ENCODE results near the gene SLC26A8.

The SLC26A8 gene, protein sequence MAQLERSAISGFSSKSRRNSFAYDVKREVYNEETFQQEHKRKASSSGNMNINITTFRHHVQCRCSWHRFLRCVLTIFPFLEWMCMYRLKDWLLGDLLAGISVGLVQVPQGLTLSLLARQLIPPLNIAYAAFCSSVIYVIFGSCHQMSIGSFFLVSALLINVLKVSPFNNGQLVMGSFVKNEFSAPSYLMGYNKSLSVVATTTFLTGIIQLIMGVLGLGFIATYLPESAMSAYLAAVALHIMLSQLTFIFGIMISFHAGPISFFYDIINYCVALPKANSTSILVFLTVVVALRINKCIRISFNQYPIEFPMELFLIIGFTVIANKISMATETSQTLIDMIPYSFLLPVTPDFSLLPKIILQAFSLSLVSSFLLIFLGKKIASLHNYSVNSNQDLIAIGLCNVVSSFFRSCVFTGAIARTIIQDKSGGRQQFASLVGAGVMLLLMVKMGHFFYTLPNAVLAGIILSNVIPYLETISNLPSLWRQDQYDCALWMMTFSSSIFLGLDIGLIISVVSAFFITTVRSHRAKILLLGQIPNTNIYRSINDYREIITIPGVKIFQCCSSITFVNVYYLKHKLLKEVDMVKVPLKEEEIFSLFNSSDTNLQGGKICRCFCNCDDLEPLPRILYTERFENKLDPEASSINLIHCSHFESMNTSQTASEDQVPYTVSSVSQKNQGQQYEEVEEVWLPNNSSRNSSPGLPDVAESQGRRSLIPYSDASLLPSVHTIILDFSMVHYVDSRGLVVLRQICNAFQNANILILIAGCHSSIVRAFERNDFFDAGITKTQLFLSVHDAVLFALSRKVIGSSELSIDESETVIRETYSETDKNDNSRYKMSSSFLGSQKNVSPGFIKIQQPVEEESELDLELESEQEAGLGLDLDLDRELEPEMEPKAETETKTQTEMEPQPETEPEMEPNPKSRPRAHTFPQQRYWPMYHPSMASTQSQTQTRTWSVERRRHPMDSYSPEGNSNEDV

DNA sequence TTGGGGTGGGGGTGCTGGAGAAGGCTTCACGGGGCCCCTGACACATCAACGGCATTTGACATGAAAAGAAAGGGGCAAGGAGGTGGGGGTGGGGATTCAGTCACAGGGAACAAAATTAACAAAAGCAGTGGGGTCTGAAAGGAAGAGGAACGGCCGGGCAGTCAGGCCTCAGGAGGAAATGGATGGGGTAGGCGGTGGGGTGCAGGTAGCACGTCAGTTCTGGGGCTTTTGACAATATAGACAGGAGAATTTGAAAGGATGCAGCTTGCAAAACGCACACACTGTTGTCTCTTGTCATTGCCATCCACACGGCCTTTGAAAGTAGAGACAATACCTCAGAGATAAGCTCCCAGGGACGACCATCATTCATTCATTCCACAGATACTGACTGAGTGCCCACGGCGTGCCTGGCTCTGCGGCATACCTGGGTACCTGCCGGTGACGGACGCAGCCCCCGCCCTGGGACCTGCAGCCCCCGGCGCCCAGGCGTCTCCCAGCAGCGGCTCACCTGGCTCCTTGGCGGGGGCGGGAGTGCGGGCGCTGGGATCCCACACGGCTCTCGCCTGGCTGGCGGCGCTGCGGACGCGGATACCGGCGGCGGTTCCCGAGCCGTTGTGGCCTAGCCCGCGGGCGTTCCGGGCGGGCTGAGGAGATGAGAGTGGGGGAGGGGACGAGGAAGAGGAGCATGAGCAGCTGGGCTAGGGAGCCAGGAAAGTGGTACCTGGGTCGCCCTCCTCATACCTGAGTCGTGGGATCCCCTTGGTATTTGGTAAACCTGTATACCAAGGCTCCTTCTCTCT lies at the start of gene SLC26A8:
Gene SLC26A8 (minus strand): TSS at position 646 of the 800 bp plus-strand sequence. CDS start 4,934 bp downstream, outside the sequence.
- in situ Hi-C loops (cut with MboI; ENCODE audit: low sequenced_read_pairs), result no loop called here

DNA sequence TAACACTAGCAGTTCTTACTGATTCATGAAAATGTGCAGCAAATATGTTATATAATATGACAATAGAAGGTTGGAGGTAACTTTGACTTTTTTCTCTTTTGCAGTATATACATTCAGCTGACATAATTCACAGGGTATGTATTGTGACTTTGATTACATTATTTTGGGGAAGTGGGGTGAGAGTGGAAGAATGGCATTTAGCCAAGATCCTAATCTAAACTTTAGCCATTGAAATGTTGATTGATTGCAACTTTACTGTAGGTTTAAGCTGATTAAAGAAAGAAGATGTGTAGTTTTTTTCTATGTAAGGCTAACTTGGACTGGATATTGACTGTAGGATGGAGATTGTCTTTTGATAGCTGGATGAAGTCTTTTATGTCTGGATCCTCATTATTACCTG lies 49.1 kb upstream of the SLC26A8 start:
- in situ Hi-C loops (cut with MboI; ENCODE audit: low sequenced_read_pairs), result no loop called here

DNA sequence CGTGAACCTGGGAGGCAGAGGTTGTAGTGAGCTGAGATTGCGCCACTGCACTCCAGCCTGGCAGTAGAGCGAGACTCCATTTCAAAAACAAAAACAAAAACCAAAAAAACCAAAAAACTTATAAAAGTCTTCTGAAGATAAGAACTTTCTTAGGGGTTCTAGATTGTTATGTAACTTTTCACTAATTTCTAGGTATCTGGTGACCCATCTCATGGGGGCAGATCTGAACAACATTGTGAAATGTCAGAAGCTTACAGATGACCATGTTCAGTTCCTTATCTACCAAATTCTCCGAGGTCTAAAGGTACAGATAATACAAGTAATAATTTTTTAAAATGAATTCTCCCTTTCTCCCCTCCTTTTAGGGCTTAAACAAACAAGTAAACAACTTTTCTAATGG lies 48.2 kb upstream of the SLC26A8 start:
- in situ Hi-C loops (cut with MboI; ENCODE audit: low sequenced_read_pairs), result no loop called here

DNA sequence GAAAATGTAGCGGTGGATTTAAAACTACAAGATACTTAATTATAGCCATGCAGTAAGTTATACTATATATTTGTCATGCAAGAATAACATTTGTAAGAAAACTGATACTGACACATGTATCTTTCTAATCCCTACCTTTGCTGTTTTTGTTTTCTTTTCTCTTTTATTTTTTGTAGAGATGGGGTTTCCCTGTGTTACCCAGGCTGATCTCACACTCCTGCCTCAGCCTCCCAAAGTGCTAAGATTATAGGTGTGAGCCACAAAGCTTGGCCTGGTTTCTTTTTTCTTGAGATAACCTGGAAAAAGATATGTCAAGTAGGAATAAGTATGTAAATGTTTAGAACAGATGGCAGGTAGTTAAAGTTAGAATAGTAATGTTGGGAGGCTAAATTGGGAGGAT lies 47.3 kb upstream of the SLC26A8 start:
- in situ Hi-C loops (cut with MboI; ENCODE audit: low sequenced_read_pairs), result no loop called here

DNA sequence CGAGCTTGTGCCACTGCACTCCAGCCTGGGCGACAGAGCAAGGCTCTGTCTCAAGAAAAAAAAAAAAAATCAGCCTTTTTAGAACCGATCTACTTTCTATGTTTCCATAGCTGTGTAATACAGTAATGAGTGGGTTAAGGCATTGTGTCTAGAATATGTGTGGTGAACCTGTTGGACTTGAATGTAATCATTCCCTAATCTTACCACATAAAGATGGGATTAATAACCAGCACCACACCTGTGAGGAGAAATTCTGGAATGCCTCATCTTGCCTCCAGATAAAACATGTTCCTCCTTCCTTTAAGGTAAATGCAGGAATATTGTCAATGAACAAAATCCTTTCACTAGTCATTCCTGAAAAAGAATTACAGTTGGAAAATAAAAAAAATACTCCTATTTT lies 46.8 kb upstream of the SLC26A8 start:
- in situ Hi-C loops (cut with MboI; ENCODE audit: low sequenced_read_pairs), result no loop called here

DNA sequence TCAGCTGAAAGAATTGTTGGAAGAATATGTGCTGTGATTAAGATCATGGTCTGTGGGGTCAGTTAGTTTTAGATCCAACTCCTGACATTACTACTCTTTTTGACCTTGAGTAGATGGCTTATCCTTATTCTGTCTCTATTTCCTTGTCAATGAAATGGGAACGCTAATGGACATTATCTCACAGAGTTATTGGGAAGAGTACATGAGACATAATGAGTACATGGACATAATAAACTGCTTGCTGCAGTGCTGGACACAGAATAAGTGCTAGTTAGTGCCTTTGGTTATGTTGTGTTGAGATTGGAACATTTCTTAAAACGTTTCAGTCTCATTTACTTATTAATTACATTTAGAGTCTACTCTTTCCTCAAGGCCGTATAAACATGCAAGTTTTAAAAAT lies 45.8 kb upstream of the SLC26A8 start:
- in situ Hi-C loops (cut with MboI; ENCODE audit: low sequenced_read_pairs), result no loop called here

DNA sequence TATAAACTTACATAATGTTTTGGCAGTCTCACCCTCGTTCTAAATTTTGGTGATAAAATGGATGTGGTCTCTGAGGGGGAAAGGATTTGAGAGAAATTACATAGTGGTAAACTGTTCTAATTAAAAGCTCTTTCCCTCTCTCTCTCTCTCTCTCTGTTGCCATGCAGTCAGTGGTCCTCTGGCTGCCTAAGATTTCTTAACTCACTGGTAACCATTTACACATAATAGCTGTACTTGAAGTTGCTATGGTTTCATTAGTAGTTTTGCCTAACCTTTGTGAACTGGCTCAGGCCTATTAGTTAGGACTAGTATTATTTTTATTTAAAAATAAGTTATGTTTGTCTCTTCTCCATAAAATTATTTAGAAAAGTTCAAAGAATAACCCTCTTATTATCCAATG lies 45.1 kb upstream of the SLC26A8 start:
- in situ Hi-C loops (cut with MboI; ENCODE audit: low sequenced_read_pairs), result no loop called here

DNA sequence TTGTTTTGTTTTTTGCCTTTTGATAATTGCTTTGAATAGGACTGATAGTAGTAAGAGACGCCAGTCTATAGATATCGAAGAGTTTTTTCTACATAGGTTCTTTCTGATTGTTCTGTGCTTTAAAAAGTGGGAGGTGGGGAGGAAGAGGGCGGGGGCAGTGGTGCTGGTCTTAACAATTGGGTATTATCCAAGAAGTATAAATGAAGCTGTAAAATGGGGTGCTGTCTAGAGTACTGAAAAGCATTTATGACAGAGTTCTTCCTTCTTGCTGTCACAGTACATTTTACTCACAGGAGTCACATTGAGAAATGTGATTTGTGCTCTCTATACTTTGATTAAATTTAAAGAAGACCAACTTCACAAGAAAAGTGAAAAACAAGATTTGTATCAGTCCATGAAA lies 44.1 kb upstream of the SLC26A8 start:
- in situ Hi-C loops (cut with MboI; ENCODE audit: low sequenced_read_pairs), result no loop called here

DNA sequence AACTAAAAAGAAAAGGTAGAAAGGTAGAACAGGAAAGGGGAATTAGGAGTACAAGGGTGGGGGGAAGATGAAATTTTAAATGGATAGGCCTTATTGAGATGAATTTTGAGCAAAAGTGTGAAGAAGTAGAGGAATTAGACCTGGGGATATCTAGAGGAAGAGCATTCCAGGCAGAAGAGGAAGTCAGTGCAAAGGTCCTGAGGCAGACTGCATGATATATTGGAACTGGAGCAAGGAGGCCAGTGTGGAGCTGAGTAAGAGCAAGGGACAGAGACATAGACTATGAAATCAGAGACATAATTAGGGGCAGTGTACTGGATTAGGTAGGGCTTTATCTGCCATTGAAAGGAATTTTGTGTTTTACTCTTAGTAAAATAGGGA lies 43.6 kb upstream of the SLC26A8 start:
- in situ Hi-C loops (cut with MboI; ENCODE audit: low sequenced_read_pairs), result no loop called here

DNA sequence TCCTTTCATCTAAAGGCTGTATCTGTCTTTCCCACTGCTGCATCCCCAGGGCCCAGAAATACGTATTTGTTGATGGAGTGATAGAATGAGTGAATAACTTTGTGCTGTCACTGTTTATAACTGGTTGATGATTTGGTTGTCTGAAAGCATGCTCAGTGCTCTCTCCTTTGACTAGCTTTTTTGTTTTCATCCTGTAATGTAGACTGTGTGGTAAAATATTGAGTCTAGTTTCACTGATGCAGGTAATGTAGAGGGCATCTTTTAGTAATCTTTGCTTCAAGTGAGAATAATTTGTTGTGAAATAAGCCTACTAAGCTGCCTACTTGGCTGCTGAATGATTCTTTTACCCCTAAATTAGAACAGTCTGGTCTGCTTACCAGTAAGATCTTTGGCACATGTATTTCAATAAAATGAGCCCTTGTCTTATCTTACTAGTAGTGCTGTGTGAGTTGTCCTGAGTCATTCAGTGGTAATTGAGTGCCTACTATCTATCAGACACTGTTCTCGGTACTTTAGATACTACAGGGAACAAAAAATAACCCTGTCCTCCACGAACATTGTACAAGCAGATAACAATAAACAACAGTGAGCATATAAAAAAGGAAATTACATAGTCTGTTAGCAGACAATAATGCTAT lies 43.1 kb upstream of the SLC26A8 start:
- in situ Hi-C loops (cut with MboI; ENCODE audit: low sequenced_read_pairs), result no loop called here

DNA sequence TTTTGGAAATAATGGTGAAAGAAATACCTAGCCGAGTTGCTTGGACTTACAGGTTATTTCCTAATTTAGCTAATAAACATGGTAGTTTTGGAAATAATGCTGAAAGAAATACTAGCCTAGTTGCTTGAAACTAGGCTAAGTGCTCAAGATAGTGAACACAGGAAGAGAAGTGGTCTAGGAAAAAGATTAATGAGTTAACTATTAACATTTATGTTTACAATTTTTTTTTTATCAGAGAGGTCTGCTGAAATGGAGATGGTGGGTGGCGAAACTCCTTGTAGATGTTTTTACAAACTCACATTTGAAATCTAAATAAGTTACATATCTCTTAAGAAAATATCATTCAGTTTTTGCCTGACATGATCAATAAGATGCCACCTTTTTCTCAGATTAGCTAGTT lies 42.4 kb upstream of the SLC26A8 start:
- in situ Hi-C loops (cut with MboI; ENCODE audit: low sequenced_read_pairs), result no loop called here

DNA sequence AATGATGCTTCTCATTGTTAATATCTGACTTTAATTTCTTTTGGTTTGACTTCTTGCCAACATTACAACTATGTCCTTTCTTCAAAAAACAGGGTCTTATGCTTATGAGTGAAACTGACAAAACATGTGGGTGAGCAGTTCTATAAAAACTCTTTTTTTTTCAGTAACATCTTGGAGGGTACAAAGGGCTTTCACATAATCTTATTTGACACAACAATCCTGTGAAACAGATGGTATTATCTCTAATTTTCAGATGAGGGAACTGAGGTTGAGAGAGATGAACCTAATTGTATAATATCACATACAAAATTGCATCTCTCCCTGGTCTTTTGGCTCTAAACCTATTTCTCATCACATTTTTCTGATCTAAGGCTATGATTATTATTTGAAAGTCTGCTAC lies 41.5 kb upstream of the SLC26A8 start:
- in situ Hi-C loops (cut with MboI; ENCODE audit: low sequenced_read_pairs), result no loop called here

DNA sequence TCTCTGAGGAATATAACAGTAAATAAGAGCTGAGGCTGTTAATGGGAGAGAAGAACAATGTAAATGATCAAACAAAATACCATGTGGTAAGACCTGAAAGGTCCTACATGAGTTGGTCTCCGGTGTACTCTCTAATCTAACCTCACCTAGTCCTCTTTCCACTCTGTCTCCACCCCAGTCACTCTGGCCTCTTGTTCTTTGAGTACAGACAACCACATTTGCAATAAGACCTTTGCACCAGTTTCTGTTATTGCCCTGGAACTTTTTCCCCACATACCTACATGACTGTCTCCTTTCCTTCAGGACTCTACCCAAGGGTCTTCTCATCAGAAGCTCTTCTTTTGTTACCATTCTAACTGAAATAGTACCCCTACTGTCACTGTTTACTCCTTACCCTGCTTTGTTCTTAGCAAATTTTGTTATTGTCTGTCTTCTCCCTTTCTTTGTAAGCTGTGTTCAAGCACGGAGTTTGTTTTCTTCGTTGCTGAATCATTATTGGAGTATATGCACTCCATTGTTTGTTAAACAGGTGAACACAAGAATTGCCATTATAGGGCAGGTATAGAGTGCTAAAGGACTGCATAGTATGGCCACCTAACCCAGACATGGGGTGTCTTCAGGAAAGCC lies 40.4 kb upstream of the SLC26A8 start:
- in situ Hi-C loops (cut with MboI; ENCODE audit: low sequenced_read_pairs), result no loop called here

DNA sequence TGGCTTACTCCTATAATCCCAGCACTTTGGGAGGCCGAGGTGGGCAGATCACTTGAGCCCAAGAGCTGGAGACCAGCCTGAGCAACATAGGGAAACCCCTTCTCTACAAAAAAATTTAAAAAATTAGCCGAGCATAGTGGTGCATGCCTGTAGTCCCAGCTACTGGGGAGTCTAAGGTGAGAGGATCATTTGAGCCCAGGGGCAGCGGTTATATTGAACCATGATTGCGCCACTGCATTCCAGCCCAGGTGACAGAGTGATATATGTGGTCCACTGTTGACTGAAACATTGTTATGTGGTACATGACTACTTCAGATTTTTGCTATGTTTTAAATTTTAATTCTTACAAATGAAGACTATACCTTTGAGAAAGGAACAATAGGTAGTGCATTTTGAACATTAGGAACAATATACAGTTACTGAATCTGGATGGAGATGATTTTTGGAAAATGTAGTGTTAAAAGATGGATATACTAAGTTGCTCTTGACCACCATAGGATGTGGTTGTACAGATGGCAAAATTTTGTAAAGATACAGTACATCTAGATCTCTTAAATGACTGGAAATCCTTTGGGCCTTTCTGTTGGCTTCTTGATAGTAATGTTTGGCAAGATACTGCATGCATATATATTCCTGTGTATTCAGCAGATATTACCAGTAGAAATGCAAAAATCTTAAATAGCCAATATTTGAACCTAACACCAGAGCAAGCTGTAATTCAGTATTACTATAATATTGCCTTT lies 39.0 kb upstream of the SLC26A8 start:
- in situ Hi-C loops (cut with MboI; ENCODE audit: low sequenced_read_pairs), result no loop called here

DNA sequence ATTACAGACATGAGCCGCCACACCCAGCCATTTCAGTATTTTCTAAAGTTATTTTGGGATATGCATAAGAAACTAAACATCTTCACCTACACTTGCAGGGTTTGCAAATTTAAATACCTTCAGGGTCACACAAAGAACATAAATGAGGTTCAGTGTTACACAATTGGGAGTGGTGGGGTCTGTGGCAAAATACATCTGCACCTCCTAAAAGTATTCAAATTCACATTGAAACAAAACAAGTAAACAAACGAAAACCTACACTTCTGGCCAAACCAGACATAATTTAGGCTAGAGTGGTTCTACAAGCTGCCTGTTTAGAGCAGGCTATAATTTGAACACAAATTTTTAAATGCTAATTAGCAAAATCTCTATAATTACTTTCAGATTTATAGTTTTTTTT lies 37.8 kb upstream of the SLC26A8 start:
- in situ Hi-C loops (cut with MboI; ENCODE audit: low sequenced_read_pairs), result no loop called here

DNA sequence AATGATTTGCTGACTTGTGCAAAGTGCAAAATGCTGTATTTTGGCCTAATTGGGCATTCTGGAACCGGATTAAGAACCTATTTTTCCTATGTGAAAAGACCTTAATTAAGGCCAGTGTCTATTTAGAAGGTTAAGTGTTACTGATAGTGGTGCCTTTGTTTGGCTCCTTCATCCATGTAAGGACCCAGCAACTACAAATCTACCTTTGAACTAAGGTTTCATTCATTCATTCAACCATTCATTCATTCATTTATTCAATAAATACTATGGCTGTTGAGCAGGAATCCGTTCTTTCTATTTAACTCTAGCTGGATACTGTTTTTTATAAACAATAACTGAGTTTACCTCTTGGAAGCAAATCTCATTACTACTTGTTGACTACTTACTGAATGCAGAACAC lies 36.8 kb upstream of the SLC26A8 start:
- in situ Hi-C loops (cut with MboI; ENCODE audit: low sequenced_read_pairs), result no loop called here

DNA sequence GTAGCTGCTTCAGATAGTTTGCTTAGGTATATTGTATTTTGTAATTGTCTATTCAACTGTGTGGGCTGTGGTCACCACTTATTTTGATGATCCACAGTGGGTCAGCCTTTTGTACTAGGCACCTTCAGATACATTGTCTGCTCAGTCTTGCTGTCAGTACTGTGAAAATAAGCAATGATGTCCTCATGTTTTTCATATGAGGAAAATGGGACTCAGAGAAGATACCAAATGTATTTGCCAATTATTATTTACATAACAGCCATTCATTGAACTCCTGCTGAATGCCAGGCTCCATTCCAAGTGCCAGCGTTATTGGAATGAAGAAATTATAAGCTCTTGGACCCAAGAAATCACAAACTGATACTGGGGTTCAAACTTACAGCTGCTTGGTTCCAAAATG lies 31.7 kb upstream of the SLC26A8 start:
- in situ Hi-C loops (cut with MboI; ENCODE audit: low sequenced_read_pairs), result no loop called here

DNA sequence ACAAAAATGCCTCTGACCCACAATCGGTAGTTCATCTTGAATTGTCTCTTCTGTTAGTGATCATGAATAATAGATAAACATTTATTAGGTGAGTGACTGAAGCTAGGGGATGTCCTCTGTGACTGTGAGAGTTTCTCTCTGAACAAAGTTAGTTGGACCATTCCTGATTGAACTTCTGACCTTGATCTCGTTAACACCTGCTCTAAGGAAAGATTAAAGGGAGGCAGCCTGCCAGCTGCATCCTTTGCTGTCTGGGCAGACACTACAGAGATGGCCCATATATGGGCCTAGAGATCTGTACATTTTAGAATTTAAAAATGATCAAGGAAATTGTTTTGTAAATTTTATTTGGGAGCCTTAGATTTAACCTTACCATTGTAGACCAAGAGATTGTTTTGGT lies 30.5 kb upstream of the SLC26A8 start:
- in situ Hi-C loops (cut with MboI; ENCODE audit: low sequenced_read_pairs), result no loop called here

DNA sequence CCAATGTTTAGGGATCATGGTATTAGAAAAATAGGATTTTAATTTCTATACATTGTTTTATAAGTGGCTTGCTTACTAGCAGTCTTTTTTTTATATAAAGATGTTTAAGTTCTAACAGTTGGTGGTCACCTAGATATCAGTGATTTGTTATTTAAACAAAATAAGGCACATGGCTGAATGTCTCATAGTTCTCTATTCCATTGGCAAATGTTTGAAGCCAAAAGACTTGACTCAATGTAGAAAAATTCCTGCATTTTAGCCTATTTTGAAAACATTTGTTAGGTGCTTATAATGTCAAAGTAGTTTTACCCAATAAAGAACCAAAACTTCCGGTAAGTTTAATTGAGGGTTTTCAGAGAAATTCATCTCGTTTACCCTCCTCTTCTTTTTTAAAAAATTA lies 30.0 kb upstream of the SLC26A8 start:
- in situ Hi-C loops (cut with MboI; ENCODE audit: low sequenced_read_pairs), result no loop called here

DNA sequence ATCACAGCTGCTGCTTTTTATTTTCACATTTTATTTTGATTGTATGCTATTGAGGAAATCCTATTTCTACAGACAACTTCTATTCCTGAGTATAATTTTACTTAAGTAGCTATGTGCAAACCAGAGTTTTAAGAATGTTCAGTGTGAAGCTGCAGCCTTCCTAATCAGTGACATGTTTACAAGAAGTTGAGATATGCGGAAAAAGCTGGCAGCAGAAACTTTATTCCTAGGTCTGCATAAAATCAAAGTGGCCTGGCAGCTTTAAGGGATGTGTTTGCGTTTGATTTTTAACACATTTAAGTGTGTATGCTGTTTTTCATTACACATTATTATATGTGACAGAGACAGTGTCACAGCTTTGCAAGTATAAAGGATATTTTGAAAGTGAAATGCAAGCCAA lies 29.4 kb upstream of the SLC26A8 start:
- in situ Hi-C loops (cut with MboI; ENCODE audit: low sequenced_read_pairs), result no loop called here

Measured in HL-60/S4 treated with phorbol 12-myristate 13-acetate at 8.2 ng/mL for 4 days and 3 days (cell line).